ENCODE data around the gene AGAP1. TPM values are rescaled to one million over a fixed set of nuclear protein-coding genes. Genes with fewer than 3 reads are reported as not detected.

The AGAP1 gene
- total RNA-seq, 6 experiments from 2014 or later, result 14.1 to 16.0 (median 15.1) TPM

DNA sequence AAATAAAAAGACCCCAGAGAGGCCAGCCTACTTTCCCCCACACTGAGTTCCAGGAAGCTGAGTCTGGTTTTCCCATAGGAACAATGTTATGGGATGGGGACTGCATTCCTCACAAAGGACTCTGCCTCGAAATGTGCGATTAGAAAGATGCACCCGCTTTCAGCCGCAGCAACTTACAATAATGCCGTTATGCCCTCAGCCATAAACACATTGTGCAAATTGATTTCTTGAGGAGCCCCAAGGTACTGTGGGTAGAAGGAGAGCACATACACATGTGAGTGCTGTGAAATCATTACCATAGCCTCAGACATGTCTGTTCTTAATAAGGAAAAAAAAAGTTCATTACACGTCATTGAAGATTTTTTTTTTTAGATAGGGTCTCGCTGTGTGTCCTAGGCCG lies 64.7 kb downstream of the AGAP1 start:
- H3K4me1 Mint-ChIP-seq (ENCODE audit: low read depth), result peaks cover 6% of the 10 kb centered on the region
- no peaks in the 10 kb centered on the region for H3K27me3 Mint-ChIP-seq (ENCODE audit: insufficient read depth)
- TF ChIP-seq, protein P1, sequence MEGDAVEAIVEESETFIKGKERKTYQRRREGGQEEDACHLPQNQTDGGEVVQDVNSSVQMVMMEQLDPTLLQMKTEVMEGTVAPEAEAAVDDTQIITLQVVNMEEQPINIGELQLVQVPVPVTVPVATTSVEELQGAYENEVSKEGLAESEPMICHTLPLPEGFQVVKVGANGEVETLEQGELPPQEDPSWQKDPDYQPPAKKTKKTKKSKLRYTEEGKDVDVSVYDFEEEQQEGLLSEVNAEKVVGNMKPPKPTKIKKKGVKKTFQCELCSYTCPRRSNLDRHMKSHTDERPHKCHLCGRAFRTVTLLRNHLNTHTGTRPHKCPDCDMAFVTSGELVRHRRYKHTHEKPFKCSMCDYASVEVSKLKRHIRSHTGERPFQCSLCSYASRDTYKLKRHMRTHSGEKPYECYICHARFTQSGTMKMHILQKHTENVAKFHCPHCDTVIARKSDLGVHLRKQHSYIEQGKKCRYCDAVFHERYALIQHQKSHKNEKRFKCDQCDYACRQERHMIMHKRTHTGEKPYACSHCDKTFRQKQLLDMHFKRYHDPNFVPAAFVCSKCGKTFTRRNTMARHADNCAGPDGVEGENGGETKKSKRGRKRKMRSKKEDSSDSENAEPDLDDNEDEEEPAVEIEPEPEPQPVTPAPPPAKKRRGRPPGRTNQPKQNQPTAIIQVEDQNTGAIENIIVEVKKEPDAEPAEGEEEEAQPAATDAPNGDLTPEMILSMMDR (IDR thresholded peaks at IDR 0.05), result no peak
- no peak overlapping the region for H3K27ac Mint-ChIP-seq
- no peak overlapping the region for H3K4me3 Mint-ChIP-seq
- DNase-seq, result no peak
- no peaks in the 10 kb centered on the region for H3K9me3 Mint-ChIP-seq
- H3K36me3 Mint-ChIP-seq (ENCODE audit: low read depth), result no peaks in the 10 kb centered on the region

DNA sequence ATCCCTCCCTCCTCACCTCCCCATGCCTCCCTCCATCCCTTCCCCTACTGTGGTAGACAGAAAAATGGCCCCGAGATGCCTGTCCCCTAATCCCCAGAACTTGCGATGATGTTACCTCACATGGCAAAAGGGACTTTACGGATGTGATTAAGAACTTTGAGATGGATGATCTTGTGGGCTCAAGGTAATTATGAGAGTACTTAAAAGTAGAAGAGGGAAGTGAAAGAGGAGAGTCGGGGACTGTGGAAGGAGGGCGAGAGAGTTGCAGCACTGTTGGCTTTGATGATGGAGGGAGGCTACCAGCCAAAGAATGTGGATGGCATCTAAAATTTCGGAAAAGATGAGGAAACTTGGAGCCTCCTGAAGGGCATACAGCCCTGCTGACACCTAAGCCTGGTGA lies 66.5 kb downstream of the AGAP1 start:
- no peak for DNase-seq
- Mint-ChIP-seq H3K9me3 (no peaks in the 10 kb centered on the region), H3K4me1 (ENCODE audit: low read depth) (peaks cover 9% of the 10 kb centered on the region), H3K4me3 (no peak overlapping the region), H3K27ac (no peak overlapping the region), H3K36me3 (ENCODE audit: low read depth) (no peaks in the 10 kb centered on the region), H3K27me3 (ENCODE audit: insufficient read depth) (no peaks in the 10 kb centered on the region)
- TF ChIP-seq, protein P1 (IDR thresholded peaks at IDR 0.05), result no peak

DNA sequence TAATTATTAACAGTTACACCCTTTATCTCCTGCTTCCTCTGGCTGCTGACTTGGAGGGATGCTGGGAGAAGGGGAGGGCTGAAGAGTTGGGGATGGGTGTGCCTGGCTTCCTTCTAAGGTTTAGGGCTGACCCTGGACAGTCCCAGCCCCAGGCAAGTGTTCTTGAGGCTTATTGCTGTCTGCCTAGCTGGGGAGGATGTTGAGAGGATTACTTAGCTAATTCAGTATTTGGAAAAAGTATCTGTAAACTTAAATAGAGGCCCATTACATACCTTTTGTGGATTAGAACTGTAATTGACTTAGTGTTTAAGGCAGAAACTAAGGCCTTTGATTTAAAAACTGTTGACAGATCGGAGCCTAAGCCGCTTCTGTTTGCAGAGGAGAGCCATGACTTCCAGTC lies 67.6 kb downstream of the AGAP1 start:
- no peak overlapping the region for H3K4me3 Mint-ChIP-seq
- TF ChIP-seq, protein P1 (IDR thresholded peaks at IDR 0.05), result no peak
- H3K27ac Mint-ChIP-seq, result no peak overlapping the region
- H3K36me3 Mint-ChIP-seq (ENCODE audit: low read depth), result no peaks in the 10 kb centered on the region
- DNase-seq, result no peak
- peaks cover 9% of the 10 kb centered on the region for H3K4me1 Mint-ChIP-seq (ENCODE audit: low read depth)
- H3K27me3 Mint-ChIP-seq (ENCODE audit: insufficient read depth), result no peaks in the 10 kb centered on the region
- no peaks in the 10 kb centered on the region for H3K9me3 Mint-ChIP-seq

DNA sequence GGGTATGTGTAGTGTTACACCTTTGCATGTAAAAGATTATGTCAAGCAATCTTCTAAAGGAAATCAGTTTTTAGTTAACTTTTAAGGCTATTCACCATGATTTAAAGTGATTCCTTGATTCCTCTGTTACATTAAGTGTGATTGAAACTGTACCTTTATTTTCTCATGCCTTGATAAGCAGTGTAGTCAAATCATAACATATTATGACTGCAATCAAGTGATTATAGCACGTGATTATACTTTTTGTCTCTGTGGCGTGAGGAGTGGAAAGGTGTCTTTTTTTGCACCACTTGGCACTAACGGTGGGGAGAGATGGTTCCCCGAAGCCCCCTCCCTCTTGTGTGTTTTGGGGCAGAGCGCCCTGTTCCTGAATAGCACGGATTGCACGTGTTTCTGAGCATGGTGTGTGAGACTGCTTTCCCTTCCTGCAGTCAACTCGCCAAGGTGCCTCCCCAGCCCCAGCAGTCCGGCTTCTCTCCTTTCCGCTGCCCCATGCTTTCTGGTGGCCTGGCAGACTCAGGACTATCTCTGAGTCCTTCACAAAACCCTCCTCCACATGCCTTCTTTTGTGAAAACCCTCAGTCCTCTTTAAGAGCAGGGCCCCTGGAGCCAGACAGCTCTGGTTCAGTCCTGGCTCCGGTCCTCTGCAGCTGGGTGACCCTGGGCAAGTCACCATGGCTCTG lies 68.4 kb downstream of the AGAP1 start:
- Mint-ChIP-seq H3K36me3 (ENCODE audit: low read depth) (peaks cover 4% of the 10 kb centered on the region; the same call in 1 of the 2 replicates), H3K9me3 (no peaks in the 10 kb centered on the region), H3K4me3 (no peak overlapping the region), H3K4me1 (ENCODE audit: low read depth) (peaks cover 9% of the 10 kb centered on the region), H3K27ac (no peak overlapping the region), H3K27me3 (ENCODE audit: insufficient read depth) (no peaks in the 10 kb centered on the region)
- TF ChIP-seq, protein P1 (IDR thresholded peaks at IDR 0.05), result no peak
- DNase-seq, result no peak

DNA sequence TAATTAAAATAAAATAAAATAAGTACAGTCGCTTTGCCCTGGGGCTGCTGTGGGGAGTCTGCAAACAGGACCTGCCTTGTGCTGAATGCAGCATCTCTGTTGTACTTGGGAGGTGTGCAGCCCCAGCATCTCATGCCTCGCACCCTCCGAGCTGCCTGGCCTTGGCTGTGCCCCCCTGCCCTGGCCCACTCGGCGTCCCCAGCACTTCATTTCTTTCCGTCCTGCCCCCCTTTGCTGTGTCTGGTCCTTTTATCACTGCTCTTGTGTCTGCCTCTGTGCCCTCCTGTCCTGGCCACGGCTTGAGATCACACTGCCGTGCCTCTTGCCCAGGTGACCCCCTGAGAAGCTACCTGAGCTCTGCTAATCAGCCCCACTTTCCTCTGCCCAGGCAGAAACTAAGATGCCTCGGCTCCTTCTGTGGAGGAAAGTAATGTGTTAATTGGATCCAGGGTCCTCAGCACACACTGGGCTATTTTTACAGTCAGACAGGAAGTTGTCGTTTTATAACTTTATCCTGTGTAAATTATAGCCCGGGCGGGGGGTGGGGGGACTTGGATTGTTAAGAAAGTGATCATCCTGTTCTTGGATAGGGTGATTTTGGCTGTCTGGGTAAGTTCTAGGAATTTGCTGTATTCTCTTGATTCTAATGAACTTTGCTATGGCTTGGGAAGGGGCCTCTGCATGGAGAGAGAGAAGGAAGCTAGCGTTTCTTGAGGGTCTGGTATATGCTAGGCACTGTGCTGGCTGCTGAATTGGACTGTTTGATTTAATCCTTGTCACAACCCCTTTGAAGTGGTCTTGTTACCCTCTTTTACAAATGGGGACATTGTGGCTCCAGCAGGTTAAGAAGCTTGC lies 69.4 kb downstream of the AGAP1 start:
- TF ChIP-seq, protein P1 (IDR thresholded peaks at IDR 0.05), result no peak
- no peak overlapping the region for H3K27ac Mint-ChIP-seq
- H3K27me3 Mint-ChIP-seq (ENCODE audit: insufficient read depth), result no peaks in the 10 kb centered on the region
- no peak overlapping the region for H3K4me3 Mint-ChIP-seq
- peaks cover 9% of the 10 kb centered on the region for H3K4me1 Mint-ChIP-seq (ENCODE audit: low read depth)
- no peak for DNase-seq
- H3K36me3 Mint-ChIP-seq (ENCODE audit: low read depth), result peaks cover 14% of the 10 kb centered on the region
- H3K9me3 Mint-ChIP-seq, result peaks cover 7% of the 10 kb centered on the region; the same call in 1 of the 2 replicates

All from HFFc6 (cell line).